Glomerular visceral epithelial cell (primary cell): Measurements from ENCODE around the gene RAD54L.
"Not testable (repeated sequence)": the region's sequence is repeated elsewhere in the genome, so short reads cannot be mapped to it uniquely, and the experiment has no call there.

Source experiments
- DNase-seq: peaks from one replicate; pipeline ENCODE4 v3.0.0-alpha.2; 2016; ENCODE audit errors: extremely low spot score

The RAD54L gene

DNA sequence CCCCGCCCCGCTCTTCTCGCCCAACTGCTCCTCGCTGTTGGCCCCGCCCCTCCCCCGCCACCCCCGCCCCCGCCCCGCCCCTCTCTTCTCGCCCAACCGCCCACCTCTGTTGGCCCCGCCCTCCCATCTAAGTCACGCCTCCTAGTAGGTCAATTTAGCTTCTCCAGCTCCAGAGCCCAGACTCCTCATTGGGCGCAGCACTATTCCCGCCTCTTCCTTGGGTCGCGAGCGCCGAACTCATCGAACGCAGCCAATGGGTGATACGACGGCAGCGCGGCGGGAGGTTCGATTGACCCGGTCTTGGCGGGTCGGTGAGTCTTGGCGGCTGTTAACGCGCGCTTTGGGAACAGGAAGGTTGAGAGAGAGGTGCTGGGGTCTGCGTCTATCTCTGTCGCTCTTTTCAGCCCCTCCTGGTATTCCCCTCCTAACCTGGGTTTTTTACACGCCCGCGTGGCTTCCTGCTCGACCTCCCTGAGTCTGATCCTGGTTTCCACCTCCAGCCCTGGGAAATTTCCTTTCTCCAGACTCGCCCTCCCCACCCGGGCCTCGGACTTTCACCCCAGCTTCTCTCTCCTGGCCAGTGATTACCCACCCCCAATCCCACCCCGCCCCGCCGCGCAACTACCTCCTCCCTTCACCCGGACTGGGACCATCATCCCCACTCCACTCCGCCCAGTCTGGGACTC is at the start of gene RAD54L:
RAD54L (plus strand) TSS at position 328 of the 686 bp plus-strand sequence. CDS start 643 bp downstream, outside the sequence.
- DNase-seq: peak; percentile 99

GRCh38 chr1:46197964-46198811 is 49.4 kb upstream of the RAD54L start, which contains the start of gene POMGNT1:
Gene POMGNT1, minus strand, starts transcription at chr1:46198434. Its CDS starts 613 bp downstream, at chr1:46197821.
- peak; percentile 81 for DNase-seq

- DNase-seq: no peak
Measured at GRCh38 chr1:46199233-46199749, 48.3 kb upstream of the RAD54L start.

- DNase-seq: no peak
Measured at GRCh38 chr1:46203738-46204405, 43.7 kb upstream of the RAD54L start.

- no peak for DNase-seq
Measured at GRCh38 chr1:46204406-46204742, 43.2 kb upstream of the RAD54L start.

- DNase-seq: no peak
Measured at GRCh38 chr1:46205141-46205540, 42.4 kb upstream of the RAD54L start.

- no peak for DNase-seq
Measured at GRCh38 chr1:46205791-46206190, 41.8 kb upstream of the RAD54L start.

GRCh38 chr1:46206399-46206798 is 41.2 kb upstream of the RAD54L start:
- DNase-seq: no peak

DNA sequence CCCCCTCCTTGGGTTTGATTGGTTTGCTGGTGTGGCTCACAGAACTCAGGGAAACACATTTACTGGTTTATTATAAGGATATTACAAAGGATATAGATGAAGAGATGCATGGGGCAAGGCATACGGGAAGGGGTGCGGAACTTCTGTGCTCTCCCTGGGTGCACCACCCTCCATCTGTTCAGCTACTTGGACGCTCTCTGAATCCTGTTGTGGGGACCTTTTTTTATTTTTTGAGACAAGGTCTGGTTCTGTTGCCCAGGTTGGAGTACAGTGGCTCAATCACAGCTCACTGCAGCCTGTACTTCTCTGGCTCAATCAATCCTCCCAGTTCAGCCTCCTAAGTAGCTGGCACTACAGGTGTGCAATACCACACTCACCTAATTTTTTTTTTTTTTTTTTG is 37.0 kb upstream of the RAD54L start:
- no peak for DNase-seq

GRCh38 chr1:46211051-46211450 is 36.5 kb upstream of the RAD54L start:
- no peak for DNase-seq

DNA sequence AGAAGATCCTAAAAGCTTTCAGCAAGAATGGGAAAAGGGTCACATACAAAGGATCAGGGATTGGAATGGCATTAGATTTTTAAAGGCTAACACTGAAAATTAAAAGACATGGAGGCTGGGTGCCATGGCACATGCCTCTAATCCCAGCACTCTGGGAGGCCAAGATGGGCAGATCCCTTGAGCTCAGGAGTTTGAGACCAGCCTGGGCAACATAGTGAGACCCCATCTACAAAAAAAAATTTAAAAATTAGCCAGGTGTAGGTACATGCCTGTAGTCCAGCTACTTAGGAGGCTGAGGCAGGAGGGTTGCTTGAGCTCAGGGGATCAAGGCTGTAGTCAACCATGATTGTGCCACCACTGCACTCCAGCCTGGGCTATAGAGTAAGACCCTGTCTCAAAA is 32.1 kb upstream of the RAD54L start:
- DNase-seq: no peak

GRCh38 chr1:46218443-46218842 is 29.1 kb upstream of the RAD54L start:
- no peak for DNase-seq

GRCh38 chr1:46219551-46220520 is 27.7 kb upstream of the RAD54L start:
- DNase-seq: peak; percentile 27

DNA sequence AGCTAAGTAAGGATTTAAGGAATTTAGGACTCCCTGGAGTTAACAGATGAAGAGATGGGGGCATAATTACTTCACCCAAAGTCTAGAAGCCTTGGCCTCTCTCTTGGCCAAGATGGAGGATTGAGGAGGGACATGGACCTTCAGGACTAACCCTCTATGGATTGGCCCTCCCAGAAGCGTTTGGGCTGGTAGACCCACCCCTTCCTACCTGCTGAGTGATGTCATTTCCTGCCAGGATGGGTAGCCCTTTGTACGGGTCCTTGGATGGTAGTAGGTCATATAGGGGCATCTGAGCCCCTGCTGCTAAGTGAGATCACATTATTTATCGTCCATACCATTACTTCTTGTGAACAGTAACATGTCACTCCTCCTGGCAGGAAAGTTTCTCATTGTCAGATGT is 26.8 kb upstream of the RAD54L start:
- DNase-seq: no peak

- DNase-seq: no peak
Measured at GRCh38 chr1:46221749-46222148, 25.8 kb upstream of the RAD54L start.

DNA sequence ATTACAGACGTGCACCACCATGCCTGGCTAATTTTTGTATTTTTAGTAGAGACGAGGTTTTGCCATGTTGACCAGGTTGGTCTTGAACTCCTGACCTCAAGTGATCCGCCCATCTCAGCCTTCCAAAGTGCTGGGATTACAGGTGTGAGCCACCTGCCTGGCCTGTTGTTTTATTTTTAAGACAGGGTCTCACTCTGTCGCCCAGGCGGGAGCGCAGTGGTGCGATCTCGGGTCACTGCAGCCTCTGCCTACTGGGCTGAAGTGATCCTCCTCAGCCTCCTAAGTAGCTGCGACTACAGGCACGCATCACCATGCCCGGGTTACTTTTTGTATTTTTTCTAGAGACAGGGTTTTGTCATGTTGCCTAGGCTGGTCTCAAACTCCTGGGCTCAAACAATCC is 24.5 kb upstream of the RAD54L start:
- not testable (repeated sequence) for DNase-seq

GRCh38 chr1:46223472-46223943 is 24.1 kb upstream of the RAD54L start:
- DNase-seq: peak; percentile 90

- no peak for DNase-seq
Measured at GRCh38 chr1:46224966-46225365, 22.6 kb upstream of the RAD54L start.

- not testable (repeated sequence) for DNase-seq
Measured at GRCh38 chr1:46231231-46231630, 16.3 kb upstream of the RAD54L start.

GRCh38 chr1:46236882-46237281 is 10.7 kb upstream of the RAD54L start:
- DNase-seq: no peak

- DNase-seq: peak; percentile 43
Measured at GRCh38 chr1:46238865-46239264, 8.7 kb upstream of the RAD54L start.
